HG03432 (cell line): ENCODE results near the gene TRIO.

ENCODE experiments used
- ATAC-seq: cut with Tn5 transposase; IDR thresholded peaks from one replicate; pipeline ENCODE4 v1.9.1; 2021; ENCODE audit warnings: mild to moderate bottlenecking, moderate library complexity; ENCODE audit not compliant: unreplicated experiment

The TRIO gene

DNA sequence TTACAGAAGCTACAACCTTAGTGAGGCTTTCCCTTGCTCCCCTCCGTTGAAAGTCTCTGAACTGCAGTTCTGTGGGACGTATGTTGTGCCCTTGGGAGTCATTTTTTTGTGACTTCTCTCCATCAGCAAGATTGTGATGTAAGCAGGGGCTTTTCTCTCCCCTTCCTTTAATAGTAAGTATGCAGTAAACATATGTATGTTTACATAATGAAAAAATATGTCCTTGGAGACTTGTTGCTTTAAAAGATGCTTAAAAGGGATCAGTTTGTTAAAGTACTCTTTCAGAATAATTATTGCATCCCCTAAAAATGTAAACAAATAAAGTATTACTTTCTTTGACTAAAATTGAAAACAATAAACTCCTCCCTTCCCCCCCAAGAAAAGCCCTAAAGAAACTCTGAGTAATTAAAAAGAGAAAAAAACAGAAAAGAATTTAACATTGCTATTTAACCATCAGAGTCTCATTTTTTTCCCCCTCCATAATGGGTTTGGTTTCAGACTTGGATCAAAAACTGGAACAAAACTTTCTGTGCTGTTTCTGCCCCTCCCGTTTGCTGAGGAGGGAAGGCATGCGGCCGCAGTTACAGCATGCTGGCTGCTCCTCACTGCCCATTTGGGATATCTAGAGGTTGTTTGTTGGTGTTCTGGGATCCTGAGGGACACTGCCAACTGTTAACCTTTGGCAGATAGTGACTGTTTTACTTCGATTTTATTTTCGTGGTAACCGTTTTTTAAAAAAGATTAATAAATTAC lies 40.2 kb downstream of the TRIO start:
- no peak for ATAC-seq

DNA sequence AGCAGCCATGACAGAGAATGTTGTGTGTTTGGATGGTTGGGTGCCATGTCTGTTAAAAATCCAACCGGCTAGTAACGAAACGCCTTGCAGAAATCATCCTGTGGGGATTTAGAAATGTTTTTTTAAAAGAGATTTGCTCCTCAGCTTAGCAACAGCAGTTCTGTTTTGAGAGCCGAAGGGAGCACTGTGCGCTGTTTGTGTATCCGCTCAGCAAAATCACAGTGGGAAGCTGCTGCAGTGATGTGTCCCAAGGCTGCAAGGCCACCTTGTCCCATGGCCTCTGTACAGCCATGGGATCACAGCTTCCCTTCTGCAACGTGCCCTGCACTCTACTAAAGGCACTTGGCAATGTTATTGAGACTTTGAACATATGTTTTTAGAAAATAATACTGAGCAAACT lies 40.9 kb downstream of the TRIO start:
- no peak for ATAC-seq

DNA sequence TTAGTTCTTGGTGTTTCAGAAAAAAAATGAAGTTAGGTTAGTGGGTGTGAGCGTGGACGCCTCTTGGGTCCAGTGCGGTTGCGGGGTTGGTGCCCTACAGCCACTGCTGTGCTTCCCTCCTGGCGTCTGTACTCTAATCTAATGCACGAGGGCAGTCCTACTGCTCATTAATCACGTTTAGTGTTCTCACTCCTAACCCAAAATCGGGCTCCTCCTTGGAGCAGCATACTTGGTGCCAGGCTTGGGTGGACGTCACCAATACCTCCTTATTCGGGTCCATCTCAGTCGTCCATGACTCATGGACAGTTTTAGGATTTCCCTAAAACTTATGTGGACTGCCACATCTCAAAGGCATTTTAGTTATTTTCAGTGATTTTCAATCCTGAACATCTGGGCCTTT lies 41.6 kb downstream of the TRIO start:
- ATAC-seq: no peak

DNA sequence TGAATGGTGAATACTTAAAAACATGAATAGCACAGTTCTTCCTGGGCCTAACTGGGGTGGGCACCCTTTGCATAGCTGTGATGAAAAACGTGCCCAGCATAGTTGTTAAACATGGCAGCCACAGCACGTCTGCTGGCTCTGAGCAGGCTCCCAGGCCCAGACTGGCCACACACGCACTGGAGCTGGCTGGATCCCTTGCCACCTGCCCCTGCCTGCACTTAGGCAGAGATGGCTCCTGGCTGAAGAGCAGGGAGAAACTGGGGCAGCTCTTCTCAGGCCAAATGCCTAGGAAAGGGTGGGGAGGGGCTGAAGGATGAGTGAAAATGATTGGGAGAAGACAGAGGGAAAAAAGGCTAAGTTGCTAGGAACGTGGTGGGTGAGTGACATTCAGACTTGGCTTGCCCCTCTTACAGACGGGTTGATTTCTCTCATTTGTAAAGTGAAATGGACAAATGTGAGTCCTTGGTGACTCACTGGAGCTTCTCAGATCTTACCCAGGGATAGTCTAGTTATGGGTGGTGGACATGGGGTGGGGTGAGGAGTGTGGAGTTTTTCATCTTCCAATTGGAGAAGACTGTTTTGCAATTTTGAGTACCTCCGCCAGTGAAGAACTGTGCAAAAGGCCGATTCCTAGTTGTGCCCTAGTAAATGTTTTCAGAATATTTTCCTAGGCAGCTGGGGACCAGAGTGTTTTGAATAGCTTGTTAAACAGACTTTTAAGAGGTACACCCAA lies 42.4 kb downstream of the TRIO start:
- ATAC-seq: no peak

DNA sequence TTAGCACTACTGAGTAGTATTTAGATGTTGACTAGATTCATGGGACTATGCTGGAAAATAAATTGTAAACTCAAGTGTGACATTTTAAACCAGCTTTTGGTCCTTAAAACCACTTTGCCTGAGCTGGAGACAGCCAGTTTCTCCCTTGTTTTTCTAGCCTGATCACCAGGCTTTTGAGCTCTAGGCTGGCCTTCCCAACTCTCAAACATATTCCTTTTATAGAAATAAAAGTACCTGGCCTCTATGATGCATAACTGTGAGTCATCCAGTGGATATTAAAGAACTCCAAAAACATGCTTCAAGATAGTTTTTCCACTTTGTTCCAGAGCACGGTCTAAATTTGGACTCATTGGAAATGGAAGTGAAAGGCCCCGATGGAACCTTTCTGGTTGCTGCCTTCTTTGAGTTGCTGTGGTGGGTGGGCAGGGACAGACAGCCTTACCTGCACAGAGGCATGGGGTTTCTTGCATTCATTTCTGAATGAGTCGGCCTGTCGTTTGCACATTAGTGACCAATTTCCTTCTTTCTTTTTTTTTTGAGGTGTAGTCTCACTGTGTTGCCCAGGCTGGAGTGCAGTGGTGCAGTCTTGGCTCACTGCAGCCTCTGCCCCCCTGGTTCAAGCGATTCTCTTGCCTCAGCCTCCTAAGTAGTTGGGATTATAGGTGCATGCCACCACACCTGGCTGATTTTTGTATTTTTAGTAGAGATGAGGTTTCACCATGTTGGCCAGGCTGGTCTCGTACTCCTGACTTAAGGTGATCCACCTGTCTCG lies 43.1 kb downstream of the TRIO start:
- ATAC-seq: no peak

DNA sequence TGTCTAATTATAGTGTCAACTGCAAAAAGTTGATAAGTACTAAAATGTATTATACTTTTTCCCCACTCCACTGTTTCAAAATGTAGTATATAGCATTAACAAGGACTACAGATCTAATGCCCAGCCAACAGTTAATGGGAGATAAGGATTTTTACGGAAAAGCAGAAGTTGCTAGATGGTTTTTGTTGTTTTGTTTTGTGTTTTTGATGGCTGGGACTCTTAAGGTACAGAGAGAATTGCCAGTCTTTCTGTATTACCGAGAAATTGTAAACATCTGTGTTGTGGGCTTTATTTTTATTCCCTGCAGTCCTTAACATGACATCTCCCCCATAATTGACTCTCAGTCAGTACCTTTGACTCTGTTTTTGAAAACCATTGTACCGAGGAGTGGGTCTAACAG lies 44.0 kb downstream of the TRIO start:
- no peak for ATAC-seq

DNA sequence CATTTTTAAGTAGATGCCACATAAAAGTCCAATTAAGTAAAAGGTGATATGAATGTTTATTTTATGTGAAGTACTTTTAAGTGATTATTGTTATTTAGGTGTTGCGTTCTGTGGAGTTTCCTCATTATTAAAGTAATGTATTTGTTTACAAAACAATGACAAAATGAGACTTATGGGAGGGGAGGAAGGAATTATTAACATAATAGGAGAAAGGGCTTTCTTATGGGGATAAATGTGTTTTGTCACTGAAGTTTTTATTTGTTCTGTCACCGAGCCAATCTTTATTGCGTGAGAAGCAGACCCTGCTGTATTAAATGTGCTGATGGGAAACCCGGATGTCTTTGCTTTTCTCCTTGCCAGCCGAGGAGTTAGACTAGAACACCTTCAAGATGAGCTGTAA lies 44.5 kb downstream of the TRIO start:
- ATAC-seq: no peak

DNA sequence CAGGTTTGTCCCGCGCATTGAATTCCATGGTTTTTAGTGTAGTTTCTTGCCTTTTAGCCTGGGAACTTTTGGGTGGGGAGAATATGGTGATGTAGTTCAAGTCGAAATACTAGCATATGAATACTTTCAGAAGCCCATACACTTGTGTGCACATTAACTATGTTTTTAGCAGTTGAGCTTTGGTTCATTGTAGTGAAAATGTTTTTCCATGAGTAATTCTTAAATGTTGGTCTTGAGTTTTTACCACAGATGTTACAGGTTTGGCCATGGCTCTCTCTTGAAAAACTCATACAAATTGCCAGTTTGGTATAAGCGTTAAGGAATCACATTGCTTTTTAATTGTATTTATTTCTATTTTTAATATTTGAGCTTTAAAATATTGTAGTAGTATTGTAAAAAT lies 45.6 kb downstream of the TRIO start:
- no peak for ATAC-seq

DNA sequence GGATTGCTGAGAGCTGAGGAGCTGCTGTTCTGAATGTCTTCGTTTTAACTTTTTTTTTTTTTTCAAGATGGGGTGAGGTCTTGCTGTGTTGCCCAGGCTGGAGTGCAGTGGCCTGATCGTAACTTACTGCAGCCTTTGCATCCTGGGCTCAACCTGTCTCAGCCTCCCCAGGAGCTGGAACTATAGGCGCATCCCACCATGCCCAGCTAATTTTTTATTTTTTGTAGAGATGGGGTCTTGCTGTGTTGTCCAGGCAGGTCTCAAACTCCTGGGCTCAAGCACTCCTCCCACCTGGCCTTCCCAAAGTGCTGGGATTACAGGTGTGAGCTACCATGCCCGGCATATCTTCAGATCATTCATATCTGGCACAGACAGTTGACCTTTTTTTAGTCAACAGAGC lies 46.5 kb downstream of the TRIO start:
- no peak for ATAC-seq

DNA sequence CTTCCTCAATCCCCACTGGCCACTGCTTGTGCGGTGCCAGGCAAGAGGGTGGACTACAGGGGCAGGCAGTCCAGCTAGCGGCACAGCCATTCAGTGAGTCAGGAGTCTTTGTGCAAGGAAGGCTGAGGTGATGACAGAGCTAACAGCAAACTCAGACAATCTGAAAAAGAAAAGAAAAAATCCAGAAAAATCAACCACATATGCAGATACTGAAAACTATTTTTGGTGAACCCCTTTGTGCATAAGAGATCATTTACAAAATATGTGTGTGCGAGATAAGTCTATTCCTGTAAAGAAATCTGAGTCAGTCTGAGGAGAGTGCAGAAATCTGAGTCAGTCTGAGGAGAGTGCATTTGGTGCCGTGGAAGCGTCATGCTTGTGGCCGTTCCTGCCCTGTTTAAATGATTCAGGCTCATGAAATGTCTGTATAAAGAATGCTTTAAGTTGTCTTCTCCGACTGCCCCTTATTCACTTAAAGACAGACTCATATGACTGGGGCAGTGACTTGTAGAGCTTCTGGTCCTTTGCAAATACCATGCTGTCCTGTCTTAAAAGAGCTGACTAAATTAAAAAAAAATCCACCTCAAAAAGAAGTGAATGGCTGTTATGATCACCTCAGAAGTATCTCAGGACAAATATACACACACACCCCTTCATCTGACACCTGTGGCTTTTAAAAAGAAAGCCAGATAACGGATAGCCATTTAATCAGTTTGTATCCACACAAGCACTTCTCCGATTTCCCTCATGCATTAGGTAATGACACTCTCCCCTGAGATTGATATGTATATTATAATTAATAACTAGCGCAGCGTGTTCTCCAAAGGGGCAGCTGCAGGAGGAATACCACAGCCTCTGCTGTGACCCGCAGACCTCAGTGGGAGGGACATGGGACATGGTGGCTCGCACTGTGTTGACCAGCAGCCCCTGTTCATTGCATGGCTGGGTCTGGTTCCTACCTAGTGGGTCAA lies 47.3 kb downstream of the TRIO start:
- ATAC-seq: no peak

DNA sequence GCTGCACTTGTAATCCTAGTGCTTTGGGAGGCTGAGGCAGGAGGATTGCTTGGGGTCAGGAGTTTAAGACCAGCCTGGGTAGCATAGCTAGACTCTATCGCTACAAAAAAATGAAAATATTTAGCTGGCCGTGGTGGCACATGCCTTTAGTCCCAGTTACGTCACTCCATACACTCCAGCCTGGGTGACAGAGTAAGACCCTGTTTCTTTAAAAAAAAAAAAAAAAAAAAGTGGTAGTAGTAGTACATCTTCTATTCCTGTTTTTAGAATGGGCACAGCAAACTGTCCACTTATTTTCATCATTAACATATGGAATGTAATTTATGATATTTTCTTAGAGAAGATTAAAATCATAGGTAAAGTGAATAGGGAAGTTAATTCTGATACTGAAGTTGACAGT lies 48.2 kb downstream of the TRIO start:
- no peak for ATAC-seq

DNA sequence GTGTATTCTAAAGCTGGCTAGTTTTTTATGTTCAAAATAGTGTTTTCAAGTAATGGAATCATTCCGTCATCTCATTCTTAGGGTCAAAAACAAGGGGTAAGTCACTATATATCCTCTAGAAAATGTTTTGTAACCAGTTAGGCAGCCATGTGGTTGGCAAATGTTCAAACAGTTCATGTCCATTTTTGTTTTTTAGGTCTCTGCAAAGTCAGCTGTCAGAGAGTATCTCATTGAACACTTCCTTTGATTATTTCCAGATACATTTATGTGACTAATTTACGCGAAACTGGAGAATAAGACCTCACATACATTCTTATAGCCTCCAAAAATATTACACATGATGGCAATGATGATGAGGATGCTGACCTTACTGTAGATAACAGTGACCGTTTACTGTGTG lies 50.4 kb downstream of the TRIO start:
- ATAC-seq: no peak

DNA sequence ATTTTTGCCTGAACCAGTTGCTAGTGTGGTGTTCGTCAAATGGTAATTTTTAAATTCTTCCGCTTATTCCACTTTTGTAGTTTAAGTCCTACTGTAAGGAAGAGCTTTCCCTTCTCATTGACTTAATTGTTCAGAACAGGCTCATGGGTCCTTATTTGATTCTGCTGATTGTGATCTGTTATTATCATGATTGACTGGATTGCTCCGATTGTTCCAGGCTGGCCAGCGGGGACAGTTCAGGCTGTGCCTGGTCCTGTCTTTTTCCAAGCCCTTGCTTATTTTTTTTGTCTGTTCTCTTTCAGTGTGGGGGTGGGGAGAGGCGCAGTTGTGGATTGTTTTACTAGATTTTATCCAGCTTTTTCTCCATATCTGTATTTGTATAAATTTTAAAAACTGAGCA lies 52.4 kb downstream of the TRIO start:
- ATAC-seq: no peak

DNA sequence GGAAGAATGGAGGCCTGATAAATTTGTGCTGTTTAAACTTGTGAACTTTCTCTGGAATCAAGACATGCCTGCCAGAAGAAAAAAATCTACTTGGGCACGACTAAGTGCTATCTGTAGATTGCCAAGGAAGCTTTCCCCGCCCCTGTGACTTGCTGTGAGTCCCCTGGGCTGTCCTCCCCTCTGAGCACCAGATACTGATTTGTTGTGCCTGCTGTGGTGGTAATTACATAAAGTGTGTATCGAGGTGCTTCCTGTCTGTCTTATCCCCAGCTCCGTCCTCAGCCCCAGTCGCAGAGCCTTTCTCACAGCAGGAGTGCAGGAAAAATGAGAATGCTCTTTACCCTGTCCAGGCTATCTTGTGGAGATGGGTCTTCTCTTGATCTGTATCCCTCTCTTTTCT lies 53.9 kb downstream of the TRIO start:
- no peak for ATAC-seq

DNA sequence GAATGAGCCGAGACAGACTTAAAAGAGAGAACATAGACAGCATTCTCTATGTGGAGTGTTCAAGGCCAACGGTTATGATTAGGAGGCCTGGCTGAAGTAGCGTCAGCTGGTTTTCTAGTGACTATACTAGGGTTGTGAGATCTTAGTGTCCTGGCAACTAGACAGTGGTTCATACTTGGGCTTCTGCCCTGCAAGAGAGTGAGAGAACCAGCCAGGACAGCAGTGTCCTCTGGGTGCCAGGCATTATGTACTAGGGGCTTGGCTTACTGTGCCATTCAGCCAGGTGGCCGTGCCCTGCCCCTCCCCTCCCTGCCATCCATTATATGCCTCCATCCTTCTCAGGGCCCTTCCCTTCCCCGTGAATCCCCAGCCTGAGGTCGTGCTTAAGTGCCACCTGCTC lies 56.8 kb downstream of the TRIO start:
- no peak for ATAC-seq

DNA sequence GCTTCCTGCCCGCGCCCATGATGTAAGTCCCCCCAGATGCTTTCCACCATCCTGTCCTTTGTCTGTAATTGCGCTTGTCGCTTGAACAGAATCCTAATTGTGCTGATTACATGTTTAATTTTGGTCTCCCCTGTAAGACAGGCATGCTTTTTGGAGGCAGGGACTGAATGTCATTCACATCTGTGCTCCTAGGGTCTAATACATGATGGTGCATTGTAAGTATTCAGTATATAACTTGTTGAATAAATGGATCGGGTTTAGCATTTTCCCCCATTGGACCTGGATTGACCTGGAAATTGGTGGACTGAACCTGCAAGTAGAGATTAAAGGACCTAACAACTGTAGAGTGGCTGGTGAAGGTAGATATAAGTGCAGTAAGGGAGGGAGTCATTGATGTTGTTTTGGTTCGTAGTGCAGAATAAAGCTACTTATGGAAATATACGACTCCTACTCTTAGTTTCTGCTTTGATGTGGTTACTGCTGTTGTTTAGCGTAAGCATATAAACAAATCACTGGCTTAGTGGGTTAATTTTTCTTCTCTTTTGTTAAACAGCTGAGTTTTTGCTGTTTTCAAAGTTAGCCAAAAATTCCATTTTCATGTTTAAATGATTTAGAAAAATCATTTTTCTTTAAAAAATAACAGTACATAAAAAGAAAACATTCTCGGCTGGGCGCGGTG lies 57.3 kb downstream of the TRIO start:
- no peak for ATAC-seq

DNA sequence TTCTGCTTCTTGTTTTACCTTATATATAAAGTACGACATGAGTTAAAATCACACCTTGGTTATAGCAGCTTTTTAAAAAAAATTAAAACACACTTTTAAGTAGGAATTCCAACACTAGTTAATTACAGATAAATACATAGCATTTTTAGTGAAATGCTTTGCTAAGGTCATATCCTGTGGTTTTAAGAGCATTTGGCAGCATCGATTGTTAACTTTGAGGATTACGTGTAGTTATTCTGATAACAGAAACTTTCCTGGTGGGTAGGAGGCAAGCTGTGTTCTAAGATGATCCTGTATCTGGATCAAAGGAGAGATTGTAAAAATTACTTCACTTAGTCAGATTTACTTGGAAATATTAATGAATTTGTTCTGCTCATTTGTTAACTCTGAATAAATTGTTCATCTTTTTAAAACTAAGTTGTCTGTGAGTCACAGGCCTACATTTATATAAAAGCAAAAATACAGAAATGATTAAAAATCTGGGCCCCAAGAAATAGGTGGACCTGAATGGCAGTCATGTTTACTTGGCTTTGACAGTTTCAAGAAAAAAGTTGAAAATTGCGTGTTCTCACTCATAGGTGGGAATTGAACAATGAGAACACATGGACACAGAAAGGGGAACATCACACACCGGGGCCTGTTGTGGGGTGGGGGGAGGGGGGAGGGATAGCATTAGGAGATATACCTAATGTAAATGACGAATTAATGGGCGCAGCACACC lies 58.3 kb downstream of the TRIO start:
- no peak for ATAC-seq

DNA sequence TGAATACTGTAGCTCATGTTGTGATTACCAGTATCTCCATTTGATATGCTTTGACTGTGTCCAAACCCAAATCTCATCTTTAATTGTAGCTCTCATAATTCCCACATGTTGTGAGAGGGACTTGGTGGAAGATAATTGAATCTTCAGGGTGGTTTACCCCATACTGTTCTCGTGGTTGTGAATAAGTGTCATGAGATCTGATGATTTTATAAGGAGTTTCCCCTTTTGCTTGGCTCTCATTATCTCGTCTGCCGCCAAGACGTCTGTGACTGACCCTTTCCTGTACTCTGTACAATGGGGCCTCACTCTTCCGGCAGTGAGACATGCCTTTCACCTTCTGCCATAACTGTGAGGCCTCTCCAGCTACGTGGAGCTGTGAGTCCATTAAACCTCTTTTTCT lies 59.3 kb downstream of the TRIO start:
- no peak for ATAC-seq

DNA sequence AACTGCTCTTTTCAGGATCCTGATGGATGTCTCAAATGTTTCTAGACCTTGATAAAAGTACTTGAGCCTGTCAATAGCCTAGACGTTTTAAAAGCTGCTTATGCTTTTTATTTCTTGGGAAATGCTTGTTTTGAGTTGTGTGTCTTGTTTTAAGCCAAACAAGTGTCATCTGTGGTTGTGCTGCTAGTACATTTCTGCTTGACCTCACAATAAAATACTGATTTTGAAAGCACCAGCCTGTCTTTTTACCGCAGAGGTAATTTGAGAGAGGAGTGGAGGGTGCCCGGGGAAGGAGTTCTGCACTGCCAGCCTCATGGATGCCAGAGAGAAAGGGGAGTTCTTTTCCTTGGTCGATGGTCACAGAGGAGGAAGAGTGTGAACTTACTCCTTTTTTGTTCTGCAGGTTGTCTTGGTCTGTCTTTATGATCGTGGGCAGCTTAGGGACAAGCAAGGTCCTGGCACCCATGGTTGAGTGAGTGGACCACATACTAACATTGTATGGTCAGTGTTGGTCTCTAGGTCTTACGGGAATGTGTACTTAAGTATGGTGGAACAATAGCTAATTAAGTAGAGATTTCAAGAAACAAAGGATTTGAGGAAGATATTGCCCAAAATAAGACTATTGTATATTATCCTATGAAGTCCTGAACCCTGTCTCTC lies 61.0 kb downstream of the TRIO start:
- ATAC-seq: no peak
